Measurements from ENCODE around the gene SPEN. TPM values are rescaled to one million over a fixed set of nuclear protein-coding genes. Genes with fewer than 3 reads are reported as not detected.

Gene SPEN
- total and polyA plus RNA-seq, 2 of the 4 experiments (the other 2 are of a cell fraction): 7.6 to 15.8 TPM

- no peak for DNase-seq
- H3K4me1 ChIP-seq (ENCODE audit: control insufficient read depth, insufficient read depth, low read length): peaks cover 7% of the 10 kb centered on the region
- H3K4me3 ChIP-seq (ENCODE audit: insufficient read depth, low read depth, low read length): no peak overlapping the region
- H4K91ac ChIP-seq (ENCODE audit: insufficient read depth, low read depth, low read length): no peak overlapping the region
- no peak overlapping the region for H3K14ac ChIP-seq (replicated peaks; ENCODE audit: low read depth, low read length)
- H3K4ac ChIP-seq (ENCODE audit: low read depth, low read length): no peak overlapping the region
- H3K23ac ChIP-seq (ENCODE audit: low read depth, low read length): no peak overlapping the region
- no peak for ATAC-seq (ENCODE audit: low read depth)
- CTCF ChIA-PET: no interaction called here
- no peak overlapping the region for H2AK9ac ChIP-seq (replicated peaks; ENCODE audit: low read depth, low read length, poor library complexity)
- BruUV-seq (replicated peaks): no TSS peak
- H3K36me3 ChIP-seq (ENCODE audit: control insufficient read depth, insufficient read depth, low read length): peaks cover 4% of the 10 kb centered on the region
- H4K5ac ChIP-seq (ENCODE audit: low read depth, low read length): no peak overlapping the region
- H3K18ac ChIP-seq (ENCODE audit: low read depth, low read length): no peak overlapping the region
- H3K79me1 ChIP-seq (ENCODE audit: low read depth in 1 of 2, low read length in 2 of 2): peaks cover 10 to 75% of the 10 kb centered on the region in 2 experiments
- no peak overlapping the region for H2BK120ac ChIP-seq (ENCODE audit: low read depth, low read length)
- POLR2A ChIA-PET (ENCODE audit: unreplicated experiment): no interaction called here
- no peaks in the 10 kb centered on the region for H3K27me3 ChIP-seq (ENCODE audit: control insufficient read depth, insufficient read depth, low read length)
- in situ Hi-C loops (cut with MboI; ENCODE audit: low sequenced_read_pairs) (no loop called here), intact Hi-C loops (cut with micrococcal nuclease) (no loop called here), dilution Hi-C loops (cut with HindIII; ENCODE audit: low sequenced_read_pairs, unreplicated experiment) (no loop called here)
- H3K9ac ChIP-seq (ENCODE audit: low read depth, low read length): no peak overlapping the region
- H2BK5ac ChIP-seq (ENCODE audit: low read depth, low read length, poor library complexity, severe bottlenecking): no peak overlapping the region
- peaks cover 12% of the 10 kb centered on the region for H3K9me1 ChIP-seq (ENCODE audit: insufficient read depth, low read length)
- H2AFZ ChIP-seq (replicated peaks; ENCODE audit: low read length, poor library complexity): no peak overlapping the region
- H2BK15ac ChIP-seq (ENCODE audit: low read depth, low read length): no peak overlapping the region
- H2AK5ac ChIP-seq (ENCODE audit: low read depth, low read length): no peak overlapping the region
- no peak overlapping the region for H3K4me2 ChIP-seq (ENCODE audit: low read depth, low read length)
- peaks cover 45% of the 10 kb centered on the region for H4K20me1 ChIP-seq (ENCODE audit: insufficient read depth, low read length)
- H4K8ac ChIP-seq (ENCODE audit: low read depth in 2 of 2, low read length in 2 of 2): no peak overlapping the region
- no peak for TF ChIP-seq MAFK (IDR thresholded peaks at IDR 0.05; ENCODE audit: low read depth, low read length)
- no peak for TF ChIP-seq FOS (IDR thresholded peaks at IDR 0.05; ENCODE audit: low read depth, low read length)
- TF ChIP-seq CHD1 (IDR thresholded peaks at IDR 0.05; ENCODE audit: low read depth, low read length): no peak
- TF ChIP-seq BHLHE40 (IDR thresholded peaks at IDR 0.05; ENCODE audit: low read depth, low read length): no peak
- TF ChIP-seq ELK1 (IDR thresholded peaks at IDR 0.05; ENCODE audit: borderline replicate concordance, low read depth, low read length): no peak
- TF ChIP-seq RFX5 (IDR thresholded peaks at IDR 0.05; ENCODE audit: low read depth, low read length): no peak
- no peak for TF ChIP-seq MXI1 (IDR thresholded peaks at IDR 0.05; ENCODE audit: borderline replicate concordance, low read depth, low read length)
- H3K9me3 ChIP-seq (ENCODE audit: control insufficient read depth, insufficient read depth, low read length): no peaks in the 10 kb centered on the region
- no CpG with 5 or more reads among the region's 2 CpGs for WGBS, 2 experiments (ENCODE audit: extremely low coverage in 2 of 2, insufficient read length in 1 of 2)
- no peak overlapping the region for H3K56ac ChIP-seq (ENCODE audit: extremely low read depth, insufficient read depth, low read length)
- H2BK20ac ChIP-seq (ENCODE audit: low read depth, low read length): no peak overlapping the region
- H3K27ac ChIP-seq (ENCODE audit: insufficient read depth, low read length): no peak overlapping the region
Measured at GRCh38 chr1:15869413-15869812, 21.9 kb downstream of the SPEN start.
